Measurements from ENCODE around the gene BLM. TPM values are rescaled to one million over a fixed set of nuclear protein-coding genes. Genes with fewer than 3 reads are reported as not detected.

BLM gene
- polyA plus RNA-seq, 1 experiment = 2.1 TPM

GRCh38 chr15:90807074-90807785 is 90.1 kb downstream of the BLM start:
- CTCF ChIA-PET = no interaction called here
- H3K27ac ChIP-seq (ENCODE audit: low read depth, low read length) = no peak overlapping the region
- DNase-seq (ENCODE audit: low read depth, low spot score) = no peak

DNA sequence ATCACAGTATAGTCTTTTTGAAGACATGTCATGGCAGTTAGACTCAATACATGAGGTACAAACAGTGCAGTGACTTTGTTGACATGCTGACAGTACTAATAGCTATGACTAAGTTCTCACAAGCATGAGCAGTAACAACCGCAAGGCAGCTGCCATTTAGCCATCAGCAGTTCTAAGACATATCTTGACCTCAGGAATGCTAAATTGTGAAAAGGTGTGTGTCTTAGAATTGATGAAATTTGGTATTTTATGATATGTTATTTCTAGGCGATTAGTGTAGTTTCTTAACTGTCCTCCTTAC is 90.6 kb downstream of the BLM start:
- H3K27ac ChIP-seq (ENCODE audit: low read depth, low read length) = no peak overlapping the region

More at GRCh38 chr15:90807074-90807785, 90.1 kb downstream of the BLM start:
- no peaks in the 10 kb centered on the region for H3K9me3 ChIP-seq (ENCODE audit: control insufficient read depth, insufficient read depth, low read length)
- H3K27me3 ChIP-seq (ENCODE audit: control insufficient read depth, insufficient read depth, low read length) = no peaks in the 10 kb centered on the region
- no peak for TF ChIP-seq CTCF (IDR thresholded peaks at IDR 0.05; ENCODE audit: low read depth, low read length)
- H3K4me3 ChIP-seq (ENCODE audit: low read depth, low read length) = no peak overlapping the region
- POLR2A ChIA-PET = no interaction called here

DNA sequence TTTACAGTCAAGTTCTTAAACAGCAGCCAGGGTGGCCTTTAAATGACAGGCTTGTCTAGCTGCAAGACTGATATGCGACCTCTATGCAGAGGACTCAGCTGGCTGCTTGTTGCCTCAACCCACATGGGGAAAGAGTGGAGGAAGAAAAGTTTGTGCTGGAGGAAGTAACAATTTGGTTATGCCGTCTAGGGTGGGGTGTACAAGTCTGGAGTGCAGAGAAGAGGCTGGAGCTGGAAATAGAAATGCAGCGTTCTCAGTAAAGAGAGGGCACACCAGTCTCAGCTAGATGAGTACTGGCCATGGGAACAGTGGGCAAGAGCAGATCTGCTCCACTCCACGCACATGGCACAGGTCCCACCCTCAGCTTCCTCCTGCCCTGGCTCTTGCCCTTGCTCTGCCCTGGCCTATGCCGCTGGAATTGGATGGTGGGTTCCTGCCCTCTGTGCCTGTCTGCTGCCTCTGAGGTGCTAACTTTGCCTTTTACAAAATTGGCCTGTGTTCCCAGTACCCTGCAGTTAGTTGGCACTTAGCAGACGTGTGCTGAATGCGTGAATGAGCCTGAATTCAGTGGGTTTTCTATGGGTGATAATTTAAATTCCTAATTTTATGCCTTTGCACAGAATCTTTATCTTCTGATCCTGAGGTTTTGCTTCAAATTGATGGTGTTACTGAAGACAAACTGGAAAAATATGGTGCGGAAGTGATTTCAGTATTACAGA is 91.5 kb downstream of the BLM start:
- no peaks in the 10 kb centered on the region for H3K27me3 ChIP-seq (ENCODE audit: control insufficient read depth, insufficient read depth, low read length)
- no peak overlapping the region for H3K27ac ChIP-seq (ENCODE audit: low read depth, low read length)
- no peak overlapping the region for H3K4me3 ChIP-seq (ENCODE audit: low read depth, low read length)
- DNase-seq (ENCODE audit: low read depth, low spot score) = no peak
- TF ChIP-seq CTCF (IDR thresholded peaks at IDR 0.05; ENCODE audit: low read depth, low read length) = no peak
- POLR2A ChIA-PET = no interaction called here
- H3K9me3 ChIP-seq (ENCODE audit: control insufficient read depth, insufficient read depth, low read length) = no peaks in the 10 kb centered on the region
- CTCF ChIA-PET = no interaction called here

More for the DNA sequence above, 90.6 kb downstream of the BLM start:
- no peaks in the 10 kb centered on the region for H3K9me3 ChIP-seq (ENCODE audit: control insufficient read depth, insufficient read depth, low read length)
- no peak overlapping the region for H3K4me3 ChIP-seq (ENCODE audit: low read depth, low read length)
- H3K27me3 ChIP-seq (ENCODE audit: control insufficient read depth, insufficient read depth, low read length) = no peaks in the 10 kb centered on the region
- TF ChIP-seq CTCF (IDR thresholded peaks at IDR 0.05; ENCODE audit: low read depth, low read length) = no peak
- ChIA-PET POLR2A (no interaction called here), CTCF (no interaction called here)
- DNase-seq (ENCODE audit: low read depth, low spot score) = no peak

DNA sequence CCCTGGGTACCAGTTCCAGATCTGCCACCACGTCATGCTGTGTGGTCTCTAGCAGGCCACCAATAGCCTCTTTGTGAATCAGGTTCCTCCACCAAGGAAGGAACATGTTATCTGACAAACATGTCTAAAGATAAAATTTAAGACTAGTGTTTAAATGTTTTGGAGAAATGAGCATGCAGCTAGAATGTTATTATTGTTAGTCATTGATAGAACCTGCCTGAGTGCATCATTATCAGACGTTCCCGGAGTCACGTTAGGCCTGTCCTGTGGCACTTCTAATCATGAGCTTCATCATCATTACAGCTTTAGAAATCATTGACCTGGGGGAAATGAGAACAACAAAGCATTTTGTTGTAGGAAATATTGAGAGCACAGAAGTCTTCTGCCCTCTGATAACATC is 92.4 kb downstream of the BLM start:
- H3K27me3 ChIP-seq (ENCODE audit: control insufficient read depth, insufficient read depth, low read length) = no peaks in the 10 kb centered on the region
- no peak overlapping the region for H3K4me3 ChIP-seq (ENCODE audit: low read depth, low read length)
- DNase-seq (ENCODE audit: low read depth, low spot score) = no peak
- no peak overlapping the region for H3K27ac ChIP-seq (ENCODE audit: low read depth, low read length)
- no peaks in the 10 kb centered on the region for H3K9me3 ChIP-seq (ENCODE audit: control insufficient read depth, insufficient read depth, low read length)
- POLR2A ChIA-PET = no interaction called here
- no peak for TF ChIP-seq CTCF (IDR thresholded peaks at IDR 0.05; ENCODE audit: low read depth, low read length)
- CTCF ChIA-PET = no interaction called here

DNA sequence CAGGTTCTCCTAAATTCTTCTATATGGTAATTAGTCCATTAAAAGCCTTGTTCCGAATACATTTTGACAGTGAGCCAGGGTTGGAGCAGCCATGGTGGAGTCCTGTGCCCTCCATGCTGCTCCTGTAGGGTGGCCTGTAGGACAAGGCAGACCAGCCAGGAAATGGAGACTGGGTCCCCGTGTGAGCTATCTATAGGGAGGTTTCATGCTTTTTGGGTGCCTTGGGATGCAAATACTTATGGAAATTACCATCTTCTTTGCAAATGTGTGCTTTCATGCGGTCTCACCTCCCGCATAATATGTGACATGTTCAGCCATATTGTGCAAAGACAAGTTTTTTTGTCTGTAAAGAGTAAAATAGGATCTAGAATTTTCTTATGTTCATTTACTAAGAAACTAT is 93.2 kb downstream of the BLM start:
- no peak for DNase-seq (ENCODE audit: low read depth, low spot score)
- Histone ChIP-seq H3K4me3 (ENCODE audit: low read depth, low read length) (no peak overlapping the region), H3K27me3 (ENCODE audit: control insufficient read depth, insufficient read depth, low read length) (no peaks in the 10 kb centered on the region), H3K27ac (ENCODE audit: low read depth, low read length) (no peak overlapping the region), H3K9me3 (ENCODE audit: control insufficient read depth, insufficient read depth, low read length) (no peaks in the 10 kb centered on the region)
- no peak for TF ChIP-seq CTCF (IDR thresholded peaks at IDR 0.05; ENCODE audit: low read depth, low read length)
- ChIA-PET POLR2A (no interaction called here), CTCF (interaction anchor here (0.6 kb wide), 1 partner anchor 494 kb away, joined by 3 read pairs; no protein-coding TSS in a partner anchor)
